Peyer's patch (tissue), 4 donors: ENCODE results near the gene GORASP1.

Source experiments
- CTCF ChIP-seq, 6 experiments: fragments of 450-650 bp in 4 of 6; fragments of 200-600 bp in 2 of 6; sonication (generic) in 1 of 6; IDR thresholded peaks; one replicate each; pipeline ENCODE4 v1.5.1; 2017 to 2019; ENCODE audit warnings: antibody characterized with exemption in 6 of 6, mild to moderate bottlenecking in 3 of 6, moderate library complexity in 1 of 6
- POLR2A ChIP-seq, 2 donors: fragments of 450-650 bp; IDR thresholded peaks; one replicate each; pipeline ENCODE4 v1.5.1; 2017; ENCODE audit warnings: antibody characterized with exemption in 2 of 2, mild to moderate bottlenecking in 2 of 2, moderate library complexity in 2 of 2

- TF ChIP-seq POLR2A (IDR thresholded peaks at IDR 0.05) = no peak
- TF ChIP-seq CTCF (IDR thresholded peaks at IDR 0.05) = no peak
Observed at GRCh38 chr3:39088889-39089288, 18.5 kb downstream of the GORASP1 start.
